ENCODE results near the gene ANKRD34A.
A peak's percentile ranks its signal among the peaks of the same experiment; 100 is the strongest.

ANKRD34A gene

DNA sequence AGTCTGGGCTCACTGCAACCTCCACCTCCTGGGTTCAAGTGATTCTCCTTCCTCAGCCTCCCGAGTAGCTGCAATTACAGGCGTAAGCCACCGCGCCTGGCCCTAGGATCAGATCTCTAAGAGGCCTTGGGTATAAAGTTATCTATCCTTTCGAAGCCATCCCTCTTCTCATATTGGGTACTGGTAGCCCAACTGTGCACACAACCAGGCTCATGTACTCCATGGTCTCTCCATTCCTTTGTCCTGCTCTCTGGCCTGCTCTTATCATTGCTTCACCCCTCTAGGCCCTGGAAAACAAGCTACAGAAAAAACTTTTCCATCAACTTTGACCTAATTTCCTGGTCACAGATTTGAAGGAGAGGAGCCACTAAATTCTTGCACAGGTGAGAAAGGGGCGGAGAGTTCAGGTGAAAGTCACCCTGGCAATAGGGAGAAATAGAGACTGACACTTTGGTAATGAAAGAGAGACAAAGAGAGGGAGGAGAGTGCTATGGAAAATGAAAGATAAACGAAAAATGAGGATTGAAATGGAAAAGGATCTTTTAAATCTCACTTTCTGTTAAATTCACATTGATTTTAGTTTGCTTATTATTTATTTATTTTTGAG, 26.0 kb upstream of the ANKRD34A start:
- peak; percentile 21 for DNase-seq

GRCh38 chr1:145988773-145989172, 24.4 kb upstream of the ANKRD34A start:
- peak; percentile 19 for DNase-seq

- no peak for DNase-seq
Measured at GRCh38 chr1:145987926-145988325, 23.6 kb upstream of the ANKRD34A start.

DNA sequence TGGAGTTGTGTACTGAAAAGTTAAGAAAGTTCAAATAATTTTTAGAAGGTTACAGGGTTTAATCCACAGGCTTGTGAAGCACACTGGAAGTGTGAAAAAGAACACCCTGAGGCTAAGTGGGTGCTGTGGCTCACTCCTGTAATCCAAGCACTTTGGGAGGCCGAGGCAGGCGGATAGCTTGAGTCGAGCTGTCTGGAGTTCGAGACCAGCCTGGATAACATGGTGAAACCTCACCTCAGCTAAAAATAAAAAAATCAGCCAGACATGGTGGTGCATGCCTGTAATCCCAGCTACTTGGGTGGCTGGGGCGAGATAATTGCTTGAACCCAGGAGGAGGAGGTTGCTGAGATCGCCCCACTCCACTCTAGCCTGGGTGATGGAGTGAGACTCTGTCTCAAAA, 22.2 kb upstream of the ANKRD34A start:
- DNase-seq = peak; percentile 8

GRCh38 chr1:145985502-145986439, 21.4 kb upstream of the ANKRD34A start:
- peak; percentile 16 for DNase-seq

DNA sequence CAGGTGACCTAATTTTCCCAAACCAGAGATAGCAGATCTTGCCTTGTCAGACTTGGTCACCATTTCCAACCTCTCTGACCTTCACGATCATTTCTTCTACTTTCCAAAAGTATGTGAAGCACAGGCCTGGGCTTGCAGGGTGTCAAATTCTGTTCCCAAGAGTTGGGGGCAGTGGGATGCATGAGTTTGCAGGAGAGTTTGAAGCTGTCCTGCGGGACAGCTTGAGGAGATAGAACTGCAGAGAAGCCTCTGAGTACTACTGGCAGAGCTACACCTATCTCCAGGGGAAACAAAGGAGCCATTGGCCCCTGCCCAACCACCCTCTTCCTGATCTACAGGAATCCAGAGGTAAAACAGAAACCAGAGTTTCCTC, 20.7 kb upstream of the ANKRD34A start:
- DNase-seq = peak; percentile 11

- peak; percentile 38 for DNase-seq
Measured at GRCh38 chr1:145983960-145984830, 19.8 kb upstream of the ANKRD34A start.

GRCh38 chr1:145983206-145983675, 18.9 kb upstream of the ANKRD34A start:
- peak; percentile 13 for DNase-seq

- no peak for DNase-seq
Measured at GRCh38 chr1:145982010-145982723, 17.8 kb upstream of the ANKRD34A start.

DNA sequence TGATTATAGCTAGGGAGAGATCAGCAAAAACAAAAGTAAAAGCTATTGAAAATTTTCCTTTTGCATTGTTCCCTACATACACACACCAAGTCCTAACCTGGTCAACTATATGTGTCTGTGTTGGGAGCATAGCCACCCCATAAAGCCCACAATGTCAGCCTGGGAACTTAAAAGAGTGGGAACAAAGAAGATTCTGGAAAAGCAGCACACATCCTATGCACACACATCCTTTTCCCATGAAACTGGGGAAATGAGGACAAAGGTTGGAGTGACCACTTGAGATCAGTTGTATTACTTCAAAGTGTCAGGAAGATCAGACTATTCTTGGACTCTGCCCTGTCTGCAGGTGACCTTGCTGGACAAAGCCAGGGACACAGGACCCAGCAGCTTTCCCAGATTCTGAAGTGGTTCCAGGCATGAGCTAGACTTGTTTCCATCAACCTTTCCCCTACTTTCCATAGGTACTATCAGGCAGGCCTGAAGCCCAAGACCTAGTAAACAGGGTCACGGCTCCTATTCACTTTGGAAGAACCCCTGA, 16.2 kb upstream of the ANKRD34A start:
- DNase-seq = no peak

- DNase-seq = no peak
Measured at GRCh38 chr1:145979746-145980456, 15.5 kb upstream of the ANKRD34A start.

GRCh38 chr1:145978854-145979745, 14.7 kb upstream of the ANKRD34A start:
- DNase-seq = peak; percentile 68

DNA sequence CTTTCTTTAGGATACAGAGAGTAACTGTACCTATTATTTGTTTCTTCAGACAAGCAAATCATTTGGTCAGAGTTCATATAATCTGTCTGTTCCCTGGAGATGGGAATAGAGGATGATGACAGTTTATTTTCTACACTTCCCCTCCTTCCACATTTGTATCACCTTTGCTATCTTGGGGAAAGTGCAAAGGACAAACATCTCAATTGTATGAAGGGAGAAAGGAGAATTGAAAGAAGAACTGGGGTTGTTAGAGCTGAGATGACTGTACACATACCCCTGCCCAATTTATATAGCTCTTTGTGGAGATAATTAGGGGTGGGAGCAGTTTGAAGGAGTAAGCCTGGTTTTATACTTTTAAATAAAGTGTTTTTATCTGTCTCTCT, 14.1 kb upstream of the ANKRD34A start:
- DNase-seq = no peak

- peak; percentile 63 for DNase-seq
Measured at GRCh38 chr1:145977486-145978470, 13.4 kb upstream of the ANKRD34A start.

DNA sequence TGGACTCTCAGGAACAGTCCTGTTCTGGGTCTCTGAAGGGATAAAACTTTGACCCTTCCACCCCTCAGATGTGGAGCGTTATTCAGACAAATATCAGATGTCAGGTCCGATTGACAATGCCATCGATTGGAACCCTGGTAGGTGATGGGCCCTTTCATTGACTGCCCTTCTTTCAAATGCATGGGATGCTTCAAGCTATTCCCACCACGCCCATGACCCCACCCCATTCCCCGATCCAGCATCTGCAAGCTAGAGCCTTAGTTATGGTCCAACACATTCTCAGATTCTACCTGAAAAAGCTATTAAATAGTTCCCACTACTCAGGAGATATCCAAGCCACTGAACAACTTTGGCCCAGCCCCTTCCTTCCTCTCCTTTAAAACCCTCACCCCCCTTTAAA, 12.6 kb upstream of the ANKRD34A start:
- DNase-seq = no peak

DNA sequence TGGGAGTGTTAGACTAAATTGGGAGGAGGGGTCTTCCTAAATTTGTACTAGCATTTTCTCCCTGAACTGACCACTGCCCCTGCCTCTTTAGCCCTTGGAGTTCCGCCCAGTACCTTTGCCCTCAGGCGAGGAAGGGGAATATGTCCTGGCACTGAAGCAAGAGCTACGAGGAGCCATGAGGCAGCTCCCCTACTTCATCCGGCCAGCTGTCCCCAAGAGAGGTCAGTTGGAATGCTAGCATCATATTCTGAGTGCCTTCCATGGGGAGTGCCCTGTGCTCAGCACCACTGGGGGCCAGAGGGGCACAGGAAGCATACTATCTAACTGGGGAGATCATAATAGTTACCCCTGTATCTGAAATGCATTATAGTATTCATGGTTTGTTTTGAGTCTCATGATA, 10.8 kb upstream of the ANKRD34A start:
- no peak for DNase-seq

DNA sequence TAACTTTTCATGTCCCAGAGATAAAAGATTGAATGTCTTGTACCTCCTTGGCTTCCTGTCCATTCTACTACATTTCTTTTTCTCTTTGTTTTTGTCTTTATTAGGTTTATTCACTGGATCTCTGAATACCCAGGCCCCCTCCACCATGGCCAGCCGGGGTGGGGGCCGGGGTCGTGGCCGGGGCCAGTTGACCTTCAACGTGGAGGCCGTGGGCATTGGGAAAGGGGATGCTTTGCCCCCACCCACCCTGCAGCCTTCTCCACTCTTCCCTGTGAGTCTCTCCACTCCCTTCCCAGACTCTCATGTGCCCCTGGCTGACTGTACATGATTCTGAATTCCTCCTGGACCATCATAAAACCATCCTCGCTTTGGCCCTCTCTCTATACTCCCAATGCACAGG, 10.3 kb upstream of the ANKRD34A start:
- no peak for DNase-seq

DNA sequence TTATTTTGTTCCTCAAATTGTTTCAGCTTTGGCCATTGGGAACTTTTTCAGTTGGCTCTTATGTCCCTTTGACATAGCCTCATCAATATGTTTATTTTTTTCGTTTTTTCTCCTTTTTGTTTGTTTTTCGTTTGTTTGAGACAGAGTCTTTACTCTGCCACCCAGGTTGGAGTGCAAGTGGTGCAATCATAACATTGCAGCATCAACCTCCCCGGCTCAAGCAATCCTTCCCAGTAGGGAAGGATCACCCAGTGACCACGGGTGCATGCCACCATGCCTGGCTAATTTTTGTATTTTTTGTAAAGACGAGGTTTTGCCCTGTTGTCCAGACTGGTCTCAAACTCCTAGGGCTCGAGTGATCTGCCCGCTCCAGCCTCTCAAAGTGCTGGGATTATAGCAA, 8.2 kb upstream of the ANKRD34A start:
- DNase-seq = no peak

DNA sequence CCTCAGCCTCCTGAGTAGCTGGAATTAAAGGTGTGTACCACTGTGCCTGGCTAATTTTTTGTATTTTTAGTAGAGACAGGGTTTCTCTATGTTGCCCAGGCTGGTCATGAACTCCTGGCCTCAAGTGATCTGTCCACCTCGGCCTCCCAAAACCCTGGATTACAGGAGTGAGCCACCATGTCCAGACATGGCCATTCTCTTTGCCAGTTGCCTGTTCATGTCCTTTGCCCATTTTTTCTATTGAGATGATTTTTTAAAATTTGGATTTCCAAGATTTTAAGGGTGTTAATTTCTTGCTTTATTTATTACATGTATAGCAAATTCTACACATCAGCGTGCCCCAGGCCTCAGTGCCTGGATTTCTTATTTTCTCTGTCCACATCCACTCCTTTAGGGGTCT, 2.9 kb upstream of the ANKRD34A start:
- no peak for DNase-seq

Measured in activated T-cell treated with anti-CD3 and anti-CD28 coated beads, Interleukin-2, amount 50 U/mL, for 1 hour (primary cell).